Progenitor cell of endocrine pancreas (in vitro differentiated cells): ENCODE results near the gene GALR3. TPM values are rescaled to one million over a fixed set of nuclear protein-coding genes. Genes with fewer than 3 reads are reported as not detected.
A peak's percentile ranks its signal among the peaks of the same experiment; 100 is the strongest.

ENCODE experiments used
- DNase-seq: peaks from one replicate; pipeline ENCODE4 v3.0.0; 2021; ENCODE audit warnings: low spot score; ENCODE audit not compliant: unreplicated experiment
- H3K27ac Mint-ChIP-seq: 2 replicates; pipeline ENCODE4 v1.8.0; 2021; ENCODE audit warnings: mild to moderate bottlenecking, moderate library complexity, mixed read lengths
- H3K27me3 Mint-ChIP-seq: 2 replicates; pipeline ENCODE4 v1.8.0; 2021; ENCODE audit warnings: mixed read lengths
- H3K36me3 Mint-ChIP-seq: 2 replicates; pipeline ENCODE4 v1.8.0; 2022; ENCODE audit warnings: mixed read lengths; ENCODE audit not compliant: insufficient read depth
- H3K4me1 Mint-ChIP-seq: 2 replicates; pipeline ENCODE4 v1.8.0; 2021; ENCODE audit warnings: low read depth, mixed read lengths
- H3K4me3 Mint-ChIP-seq: 2 replicates; pipeline ENCODE4 v1.8.0; 2021; ENCODE audit warnings: low read depth, mild to moderate bottlenecking, moderate library complexity, mixed read lengths
- H3K9me3 Mint-ChIP-seq: 2 replicates; pipeline ENCODE4 v1.8.0; 2021; ENCODE audit warnings: low read depth, mixed read lengths
- total RNA-seq: library from RNA; stranded (reverse); gene quantifications from 2 replicates; pipeline ENCODE4 v1.2.1, GENCODE V29; 2021
- TF ChIP-seq, protein P1 (sequence below): fragments of 200-600 bp; sonication (generic); IDR thresholded peaks from one replicate; pipeline ENCODE4 v1.5.0; 2021; ENCODE audit warnings: antibody characterized with exemption, mild to moderate bottlenecking; ENCODE audit not compliant: unreplicated experiment

The GALR3 gene
- total RNA-seq, 1 donor from 2014 or later, result 0.41 TPM

DNA sequence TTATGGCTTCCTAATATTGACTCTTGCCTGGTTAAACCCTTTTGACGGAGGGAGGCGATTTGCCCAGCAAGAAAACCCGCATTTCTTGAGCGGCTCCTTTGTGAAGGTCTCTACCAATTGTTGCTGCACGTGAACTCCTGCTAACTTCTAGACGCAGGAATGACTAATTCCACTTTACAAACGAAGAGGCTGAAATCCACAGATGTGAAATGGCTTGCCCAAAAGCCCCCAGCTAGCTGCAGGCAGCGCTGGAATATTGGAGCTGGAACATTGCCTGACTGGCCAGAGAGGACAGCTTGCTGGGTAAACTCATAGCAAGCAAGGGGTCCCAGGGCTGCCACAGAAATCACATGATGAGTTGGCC is 14.9 kb upstream of the GALR3 start:
- H3K4me3 Mint-ChIP-seq, result peak overlapping the region; percentile 84
- no peaks in the 10 kb centered on the region for H3K36me3 Mint-ChIP-seq
- H3K4me1 Mint-ChIP-seq, result peaks cover 29% of the 10 kb centered on the region
- no peaks in the 10 kb centered on the region for H3K27me3 Mint-ChIP-seq
- H3K27ac Mint-ChIP-seq, result peak overlapping the region; percentile 87
- TF ChIP-seq, protein P1, sequence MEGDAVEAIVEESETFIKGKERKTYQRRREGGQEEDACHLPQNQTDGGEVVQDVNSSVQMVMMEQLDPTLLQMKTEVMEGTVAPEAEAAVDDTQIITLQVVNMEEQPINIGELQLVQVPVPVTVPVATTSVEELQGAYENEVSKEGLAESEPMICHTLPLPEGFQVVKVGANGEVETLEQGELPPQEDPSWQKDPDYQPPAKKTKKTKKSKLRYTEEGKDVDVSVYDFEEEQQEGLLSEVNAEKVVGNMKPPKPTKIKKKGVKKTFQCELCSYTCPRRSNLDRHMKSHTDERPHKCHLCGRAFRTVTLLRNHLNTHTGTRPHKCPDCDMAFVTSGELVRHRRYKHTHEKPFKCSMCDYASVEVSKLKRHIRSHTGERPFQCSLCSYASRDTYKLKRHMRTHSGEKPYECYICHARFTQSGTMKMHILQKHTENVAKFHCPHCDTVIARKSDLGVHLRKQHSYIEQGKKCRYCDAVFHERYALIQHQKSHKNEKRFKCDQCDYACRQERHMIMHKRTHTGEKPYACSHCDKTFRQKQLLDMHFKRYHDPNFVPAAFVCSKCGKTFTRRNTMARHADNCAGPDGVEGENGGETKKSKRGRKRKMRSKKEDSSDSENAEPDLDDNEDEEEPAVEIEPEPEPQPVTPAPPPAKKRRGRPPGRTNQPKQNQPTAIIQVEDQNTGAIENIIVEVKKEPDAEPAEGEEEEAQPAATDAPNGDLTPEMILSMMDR, result no peak
- DNase-seq, result no peak
- no peaks in the 10 kb centered on the region for H3K9me3 Mint-ChIP-seq

DNA sequence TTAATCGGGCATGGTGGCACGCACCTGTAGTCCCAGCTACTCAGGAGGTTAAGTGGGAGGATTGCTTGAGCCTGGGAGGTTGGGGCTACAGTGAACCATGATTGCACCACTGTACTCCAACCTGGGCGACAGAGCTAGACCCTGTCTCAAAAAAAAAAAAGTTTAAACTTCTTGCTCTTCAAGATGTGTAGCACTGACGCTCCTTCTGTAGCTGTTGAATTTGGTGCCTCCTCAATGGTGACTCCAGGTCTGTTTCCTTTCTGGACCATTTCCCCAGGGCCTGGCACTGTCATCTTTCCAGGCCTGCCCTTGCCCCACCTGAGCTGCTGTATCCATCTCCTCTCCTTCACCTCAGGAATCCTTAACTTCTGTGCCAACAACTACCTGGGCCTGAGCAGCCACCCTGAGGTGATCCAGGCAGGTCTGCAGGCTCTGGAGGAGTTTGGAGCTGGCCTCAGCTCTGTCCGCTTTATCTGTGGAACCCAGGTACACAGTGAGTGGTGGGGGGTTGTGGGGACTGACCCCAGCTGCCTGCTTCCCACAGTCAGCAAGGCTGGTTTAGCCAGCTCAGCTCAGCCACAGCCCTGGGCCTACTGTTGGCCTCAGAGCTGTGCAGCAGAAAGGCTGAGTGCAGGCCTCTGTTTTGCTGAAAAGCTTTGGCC is 13.4 kb upstream of the GALR3 start:
- DNase-seq, result no peak
- Mint-ChIP-seq H3K36me3 (peaks cover 2% of the 10 kb centered on the region), H3K4me1 (peaks cover 20% of the 10 kb centered on the region), H3K9me3 (no peaks in the 10 kb centered on the region), H3K27ac (no peak overlapping the region), H3K4me3 (peak overlapping the region; percentile 39), H3K27me3 (no peaks in the 10 kb centered on the region)
- TF ChIP-seq, protein P1, result no peak

DNA sequence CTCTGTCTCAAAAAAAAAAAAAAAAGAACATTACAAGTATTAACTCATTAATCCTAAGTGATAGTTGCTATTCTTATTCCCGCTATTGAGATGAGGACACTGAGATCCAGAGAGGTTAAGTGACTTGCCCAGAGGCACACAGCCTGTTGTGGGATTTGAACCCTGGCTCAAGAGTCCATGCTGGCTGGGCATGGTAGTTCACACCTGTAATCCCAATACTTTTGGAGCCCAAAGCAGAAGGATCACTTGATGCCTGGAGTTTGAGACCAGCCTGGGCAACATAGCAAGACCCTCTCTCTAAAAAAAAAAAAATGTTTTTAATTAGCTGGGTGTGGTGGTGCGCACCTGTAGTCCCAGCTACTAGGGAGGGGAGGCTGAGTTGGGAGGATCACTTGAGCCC is 11.3 kb upstream of the GALR3 start:
- no peak overlapping the region for H3K27ac Mint-ChIP-seq
- H3K4me3 Mint-ChIP-seq, result no peak overlapping the region
- DNase-seq, result no peak
- peaks cover 3% of the 10 kb centered on the region for H3K36me3 Mint-ChIP-seq
- TF ChIP-seq, protein P1, result no peak
- H3K27me3 Mint-ChIP-seq, result no peaks in the 10 kb centered on the region
- no peaks in the 10 kb centered on the region for H3K9me3 Mint-ChIP-seq
- H3K4me1 Mint-ChIP-seq, result peaks cover 8% of the 10 kb centered on the region

DNA sequence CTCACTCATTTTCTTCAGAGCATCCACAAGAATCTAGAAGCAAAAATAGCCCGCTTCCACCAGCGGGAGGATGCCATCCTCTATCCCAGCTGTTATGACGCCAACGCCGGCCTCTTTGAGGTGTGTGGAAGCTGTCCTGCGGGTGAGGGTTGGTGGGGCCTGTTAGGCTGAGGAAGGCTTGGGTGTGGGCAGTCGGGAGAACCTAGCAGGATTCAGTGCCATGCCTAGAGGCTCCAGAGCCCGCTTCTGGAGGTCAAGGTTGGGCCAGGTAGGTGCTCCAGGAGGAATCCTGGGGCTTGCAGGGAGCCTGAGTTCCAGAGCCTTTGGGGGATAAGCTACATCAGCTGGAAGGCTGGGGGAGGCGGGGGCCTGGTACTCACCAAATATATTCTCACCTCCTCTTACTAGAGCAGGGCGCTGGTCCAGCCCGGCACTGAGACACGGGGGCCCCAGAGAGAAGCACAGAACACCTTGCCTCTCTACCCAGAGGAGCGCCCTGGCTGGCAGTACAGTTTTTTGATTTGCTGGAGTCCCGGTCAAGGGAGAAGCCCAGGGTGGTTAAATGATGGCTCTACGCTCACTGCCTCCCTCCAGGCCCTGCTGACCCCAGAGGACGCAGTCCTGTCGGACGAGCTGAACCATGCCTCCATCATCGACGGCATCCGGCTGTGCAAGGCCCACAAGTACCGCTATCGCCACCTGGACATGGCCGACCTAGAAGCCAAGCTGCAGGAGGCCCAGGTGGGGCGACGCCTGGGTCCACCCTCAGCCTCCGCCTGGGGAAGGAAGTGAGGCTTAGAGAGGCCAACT is 10.1 kb upstream of the GALR3 start:
- Mint-ChIP-seq H3K4me3 (no peak overlapping the region), H3K27me3 (no peaks in the 10 kb centered on the region), H3K27ac (no peak overlapping the region), H3K4me1 (peaks cover 10% of the 10 kb centered on the region), H3K9me3 (no peaks in the 10 kb centered on the region), H3K36me3 (peaks cover 5% of the 10 kb centered on the region)
- no peak for DNase-seq
- TF ChIP-seq, protein P1, result no peak

DNA sequence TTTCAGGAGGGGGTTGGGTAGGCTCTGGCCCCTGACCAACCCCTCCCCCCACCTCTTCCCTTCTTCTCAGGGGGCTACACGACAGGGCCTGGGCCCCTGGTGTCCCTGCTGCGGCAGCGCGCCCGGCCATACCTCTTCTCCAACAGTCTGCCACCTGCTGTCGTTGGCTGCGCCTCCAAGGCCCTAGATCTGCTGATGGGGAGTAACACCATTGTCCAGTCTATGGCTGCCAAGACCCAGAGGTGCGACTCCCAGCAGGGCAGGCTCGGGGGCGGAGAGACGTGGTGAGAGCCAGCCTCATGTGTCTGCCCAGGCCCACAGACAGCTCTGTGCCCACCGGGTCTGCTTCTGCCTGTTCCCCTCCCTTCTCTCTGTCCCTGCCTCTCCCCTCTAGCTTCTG is 7.6 kb upstream of the GALR3 start:
- DNase-seq, result no peak
- Mint-ChIP-seq H3K27me3 (peaks cover 16% of the 10 kb centered on the region), H3K4me3 (no peak overlapping the region), H3K36me3 (peaks cover 5% of the 10 kb centered on the region), H3K9me3 (no peaks in the 10 kb centered on the region), H3K27ac (no peak overlapping the region), H3K4me1 (peaks cover 7% of the 10 kb centered on the region)
- TF ChIP-seq, protein P1, result no peak
